A549 (cell line): ENCODE data around the gene CCDC185. TPM values are rescaled to one million over a fixed set of nuclear protein-coding genes. Genes with fewer than 3 reads are reported as not detected.

Source experiments
- ATAC-seq, 2 experiments: fragments of 200-7000 bp in 1 of 2; fragments of >200 bp in 1 of 2; cut with Nextera tagmentation in 1 of 2; cut with Tn5 transposase in 1 of 2; 3 replicates each; pipeline versions ENCODE4 v1.8.0 to v1.9.1; 2018 to 2020; ENCODE audit warnings: mild to moderate bottlenecking in 1 of 2, moderate library complexity in 1 of 2
- CTCF ChIA-PET: fragments of 300-600 bp; sonication (Branson Sonifier 250); formaldehyde crosslinking; extraction: SDS; loops from one replicate; lab custom pipeline; 2021; ENCODE audit warnings: antibody characterized with exemption, inconsistent platforms; lab: Yijun Ruan, JAX
- POLR2A ChIA-PET: fragments of 350-600 bp; formaldehyde crosslinking; extraction: SDS; loops from one replicate; lab custom pipeline; 2021; ENCODE audit warnings: antibody characterized with exemption, inconsistent platforms; lab: Yijun Ruan, JAX
- DNase-seq, 2 experiments: peaks; one replicate each; pipeline versions ENCODE4 v3.0.0 to v3.0.0-alpha.2; 2011 to 2016; ENCODE audit warnings: low read depth in 1 of 2, low spot score in 1 of 2
- FAIRE-seq: peaks from 2 replicates; lab custom pipeline; 2011; peaks lifted over from hg19 to GRCh38; lab: Jason Lieb, UNC
- H3K27ac ChIP-seq, 2 experiments: fragments of >200 bp; sonication (Bioruptor Twin); formaldehyde crosslinking; 3 replicates each; pipeline ENCODE4 v1.5.1; 2016 to 2017
- H3K4me1 ChIP-seq: fragments of >200 bp; sonication (Bioruptor Twin); formaldehyde crosslinking; 3 replicates; pipeline ENCODE4 v1.6.1; 2016
- H3K4me2 ChIP-seq: fragments of >200 bp; sonication (Bioruptor Twin); formaldehyde crosslinking; 3 replicates; pipeline ENCODE4 v1.6.1; 2016
- H3K4me3 ChIP-seq: fragments of >200 bp; sonication (Bioruptor Twin); formaldehyde crosslinking; 3 replicates; pipeline ENCODE4 v1.5.1; 2016
- H3K9me3 ChIP-seq: fragments of >200 bp; sonication (Bioruptor Twin); formaldehyde crosslinking; 3 replicates; pipeline ENCODE4 v1.6.1; 2016
- CBX8 ChIP-seq: fragments of 200-600 bp; sonication (generic); IDR thresholded peaks from 2 replicates; pipeline ENCODE4 v1.6.1; 2016
- CEBPB ChIP-seq, 2 experiments: fragments of >200 bp in 1 of 2; sonication (Bioruptor Twin) in 1 of 2; formaldehyde crosslinking in 1 of 2; IDR thresholded peaks; 2 replicates each; pipeline ENCODE4 v1.6.1; 2012 to 2016
- CTCF ChIP-seq: fragments of >200 bp; sonication (Bioruptor Twin); formaldehyde crosslinking; IDR thresholded peaks from 3 replicates; pipeline ENCODE4 v1.5.1; 2016
- EHF ChIP-seq: fragments of 250-450 bp; sonication (Bioruptor Pico); IDR thresholded peaks from 2 replicates; pipeline ENCODE4 v1.5.0; 2020; ENCODE audit warnings: mild to moderate bottlenecking
- ELK1 ChIP-seq: fragments of 150-350 bp; IDR thresholded peaks from 2 replicates; pipeline ENCODE4 v1.6.1; 2014; ENCODE audit warnings: low read depth, mild to moderate bottlenecking, low read length
- EP300 ChIP-seq, 2 experiments: fragments of >200 bp; sonication (Bioruptor Twin); formaldehyde crosslinking; IDR thresholded peaks; 2 replicates in 1 of 2; 3 replicates in 1 of 2; pipeline ENCODE4 v1.6.1; 2016 to 2017
- ESRRA ChIP-seq: fragments of 150-350 bp; IDR thresholded peaks from 2 replicates; pipeline ENCODE4 v1.6.1; 2014; ENCODE audit warnings: mild to moderate bottlenecking, low read length, borderline replicate concordance
- FOSL2 ChIP-seq, 2 experiments: fragments of 450-650 bp in 1 of 2; fragments of >200 bp in 1 of 2; sonication (Bioruptor Twin) in 1 of 2; formaldehyde crosslinking; IDR thresholded peaks; 2 replicates each; pipeline versions ENCODE4 v1.5.0 to v1.6.1; 2016 to 2020; ENCODE audit warnings: mild to moderate bottlenecking in 1 of 2, moderate library complexity in 1 of 2
- HDAC2 ChIP-seq: fragments of 200-600 bp; sonication (generic); IDR thresholded peaks from 2 replicates; pipeline ENCODE4 v1.6.1; 2016
- HOXA7 ChIP-seq: fragments of 250-450 bp; sonication (Bioruptor Pico); IDR thresholded peaks from 2 replicates; pipeline ENCODE4 v1.5.0; 2020; ENCODE audit warnings: mild to moderate bottlenecking, moderate library complexity
- HOXB5 ChIP-seq: fragments of 250-450 bp; sonication (Bioruptor Pico); IDR thresholded peaks from 2 replicates; pipeline ENCODE4 v1.5.0; 2020; ENCODE audit warnings: mild to moderate bottlenecking, moderate library complexity
- JUN ChIP-seq, 2 experiments: fragments of >200 bp; sonication (Bioruptor Twin); formaldehyde crosslinking; IDR thresholded peaks; 2 replicates in 1 of 2; 3 replicates in 1 of 2; pipeline ENCODE4 v1.6.1; 2016 to 2017
- JUNB ChIP-seq: fragments of >200 bp; sonication (Bioruptor Twin); formaldehyde crosslinking; IDR thresholded peaks from 2 replicates; pipeline ENCODE4 v1.6.1; 2016
- KDM1A ChIP-seq: fragments of 200-600 bp; sonication (generic); IDR thresholded peaks from 2 replicates; pipeline ENCODE4 v1.6.1; 2016; ENCODE audit warnings: low read depth, mild to moderate bottlenecking
- MAFK ChIP-seq: fragments of 450-650 bp; IDR thresholded peaks from 2 replicates; pipeline ENCODE4 v1.6.1; 2014; ENCODE audit not compliant: partially characterized antibody
- NPAS2 ChIP-seq: fragments of 250-450 bp; sonication (Bioruptor Pico); IDR thresholded peaks from 2 replicates; pipeline ENCODE4 v1.8.0; 2022; ENCODE audit warnings: mild to moderate bottlenecking, moderate library complexity, borderline replicate concordance
- PBX3 ChIP-seq: IDR thresholded peaks from 2 replicates; pipeline ENCODE4 v1.6.1; 2012
- POLR2AphosphoS2 ChIP-seq: conservative IDR thresholded peaks from 2 replicates; pipeline ENCODE4 v1.6.1; 2012; ENCODE audit warnings: low read length, improper control_type of control experiment, inconsistent platforms
- RAD21 ChIP-seq, 2 experiments: fragments of >200 bp in 1 of 2; sonication (Bioruptor Twin) in 1 of 2; formaldehyde crosslinking in 1 of 2; IDR thresholded peaks in 1 of 2; conservative IDR thresholded peaks in 1 of 2; 2 replicates in 1 of 2; 3 replicates in 1 of 2; pipeline ENCODE4 v1.6.1; 2012 to 2018; ENCODE audit warnings: inconsistent platforms in 1 of 2
- RNF2 ChIP-seq: fragments of 200-600 bp; sonication (generic); IDR thresholded peaks from 2 replicates; pipeline ENCODE4 v1.6.1; 2016; ENCODE audit warnings: low read depth, mild to moderate bottlenecking, antibody characterized with exemption, moderate library complexity, borderline replicate concordance
- TP53 ChIP-seq: fragments of 250-450 bp; sonication (Bioruptor Pico); IDR thresholded peaks from 2 replicates; pipeline ENCODE4 v1.5.0; 2021; ENCODE audit warnings: mild to moderate bottlenecking, moderate library complexity
- ZSCAN20 ChIP-seq: fragments of 250-450 bp; sonication (Bioruptor Pico); IDR thresholded peaks from 2 replicates; pipeline ENCODE4 v1.8.0; 2022; ENCODE audit warnings: mild to moderate bottlenecking, moderate library complexity
- WGBS: methylation state at CpG from one replicate; pipeline ENCODE4 v1.1.6; 2017; ENCODE audit errors: missing lambda C conversion rate; 5-methylcytosine and 5-hydroxymethylcytosine counted together
- polyA plus RNA-seq, 4 experiments: library from polyadenylated mRNA; depleted of rRNA in 3 of 4; stranded (reverse); fragments of >200 nt; fragmentation: RNase III in 1 of 4; extraction: RNeasy Plus Mini Kit Qiagen cat#74134 plus additional on column Dnase treatment in 1 of 4; gene quantifications; 2 replicates in 3 of 4; 3 replicates in 1 of 4; pipeline ENCODE4 v1.2.3, GENCODE V29; 2011 to 2017
- TF ChIP-seq, protein P1 (sequence below): IDR thresholded peaks from 2 replicates; pipeline ENCODE4 v1.6.1; 2012
- TF ChIP-seq, protein P2 (sequence below): fragments of >200 bp; sonication (Bioruptor Twin); formaldehyde crosslinking; IDR thresholded peaks from 2 replicates; pipeline ENCODE4 v1.6.1; 2016
- TF ChIP-seq, protein P3 (sequence below): fragments of 450-650 bp; IDR thresholded peaks from 2 replicates; pipeline ENCODE4 v1.6.1; 2014; ENCODE audit warnings: antibody characterized with exemption

The CCDC185 gene
- polyA plus RNA-seq, 2 of the 4 experiments (the other 2 are of a cell fraction) = 0.04 TPM; not detected in 1

GRCh38 chr1:223401873-223402789, 8.9 kb downstream of the CCDC185 start:
- DNase-seq = peak; percentile 17 to 47
- ChIA-PET CTCF (interaction anchor here (1.0 kb wide), 1 partner anchor 13 kb away, joined by 3 read pairs; no protein-coding TSS in a partner anchor), POLR2A (no interaction called here)
- TF ChIP-seq HOXB5 (CRISPR knock-in tag) (no peak), MAFK (no peak), ELK1 (no peak), PBX3 (no peak), POLR2AphosphoS2 (no peak), ESRRA (no peak), CEBPB (IDR thresholded peaks at IDR 0.05) (no peak), KDM1A (no peak), FOSL2 (IDR thresholded peaks at IDR 0.05) (peak; percentile 40; the same call in 1 of the 2 replicates), FOSL2 (CRISPR knock-in tag; IDR thresholded peaks at IDR 0.05) (peak; percentile 60), NPAS2 (CRISPR knock-in tag) (no peak), JUNB (peak; percentile 31; the same call in 1 of the 2 replicates), CTCF (no peak), EP300 (IDR thresholded peaks at IDR 0.05) (no peak), JUN (IDR thresholded peaks at IDR 0.05) (no peak), RNF2 (no peak), RAD21 (conservative IDR thresholded peaks at IDR 0.05 in 1 of 2, IDR thresholded peaks at IDR 0.05 in 1 of 2) (no peak), TP53 (CRISPR knock-in tag) (no peak)
- Histone ChIP-seq H3K9me3 (no peaks in the 10 kb centered on the region), H3K4me3 (no peak overlapping the region), H3K27ac (peak overlapping the region; percentile 12 to 58; a peak in 3 of 6 replicates), H3K4me2 (peak overlapping the region; percentile 16), H3K4me1 (peaks cover 12% of the 10 kb centered on the region)
- ATAC-seq = peak in 1 of 2 experiments; percentile 41; a peak in 1 of 6 replicates
- 36% methylated on average over 2 of the region's 2 CpGs for WGBS
- no peak for FAIRE-seq

DNA sequence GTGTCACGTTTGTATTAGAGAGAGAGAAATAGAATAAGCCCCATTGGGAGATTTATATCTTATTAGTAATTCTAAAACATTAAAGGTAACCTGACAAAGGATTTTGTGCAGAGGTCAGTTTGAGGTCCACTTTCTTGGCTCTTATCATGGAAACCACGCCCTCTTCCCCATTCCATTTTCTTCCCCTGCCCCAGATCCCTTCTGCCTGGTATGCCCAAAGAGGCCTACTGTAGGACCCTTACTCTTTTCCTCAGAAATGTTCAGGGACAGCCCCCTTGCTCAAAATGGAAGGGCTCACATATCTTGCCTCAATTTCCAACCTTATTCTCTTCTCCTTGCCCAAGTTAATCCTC, 9.6 kb downstream of the CCDC185 start:
- TF ChIP-seq, protein P1, sequence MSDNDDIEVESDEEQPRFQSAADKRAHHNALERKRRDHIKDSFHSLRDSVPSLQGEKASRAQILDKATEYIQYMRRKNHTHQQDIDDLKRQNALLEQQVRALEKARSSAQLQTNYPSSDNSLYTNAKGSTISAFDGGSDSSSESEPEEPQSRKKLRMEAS = no peak
- TF ChIP-seq CTCF = no peak
- TF ChIP-seq EHF = no peak
- TF ChIP-seq, protein P2, sequence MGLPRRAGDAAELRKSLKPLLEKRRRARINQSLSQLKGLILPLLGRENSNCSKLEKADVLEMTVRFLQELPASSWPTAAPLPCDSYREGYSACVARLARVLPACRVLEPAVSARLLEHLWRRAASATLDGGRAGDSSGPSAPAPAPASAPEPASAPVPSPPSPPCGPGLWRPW = no peak
- TF ChIP-seq, protein P3, sequence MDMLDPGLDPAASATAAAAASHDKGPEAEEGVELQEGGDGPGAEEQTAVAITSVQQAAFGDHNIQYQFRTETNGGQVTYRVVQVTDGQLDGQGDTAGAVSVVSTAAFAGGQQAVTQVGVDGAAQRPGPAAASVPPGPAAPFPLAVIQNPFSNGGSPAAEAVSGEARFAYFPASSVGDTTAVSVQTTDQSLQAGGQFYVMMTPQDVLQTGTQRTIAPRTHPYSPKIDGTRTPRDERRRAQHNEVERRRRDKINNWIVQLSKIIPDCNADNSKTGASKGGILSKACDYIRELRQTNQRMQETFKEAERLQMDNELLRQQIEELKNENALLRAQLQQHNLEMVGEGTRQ = no peak
- TF ChIP-seq TP53 (CRISPR knock-in tag) = no peak
- no peak for TF ChIP-seq HOXA7 (CRISPR knock-in tag)
- no peak for TF ChIP-seq CBX8
- TF ChIP-seq HDAC2 = no peak
- no peak for TF ChIP-seq ZSCAN20 (CRISPR knock-in tag)
- no peak for TF ChIP-seq FOSL2 (IDR thresholded peaks at IDR 0.05)
- no peak for TF ChIP-seq FOSL2 (CRISPR knock-in tag; IDR thresholded peaks at IDR 0.05)
- no peak for TF ChIP-seq ESRRA
- WGBS = 17% methylated on average over 2 of the region's 2 CpGs
- ChIA-PET POLR2A (no interaction called here), CTCF (no interaction called here)
- peak overlapping the region; percentile 18 to 72; a peak in 4 of 6 replicates for H3K27ac ChIP-seq
- peak overlapping the region; percentile 16 for H3K4me2 ChIP-seq
- no peak for FAIRE-seq
- H3K4me1 ChIP-seq = peaks cover 12% of the 10 kb centered on the region
- H3K9me3 ChIP-seq = no peaks in the 10 kb centered on the region
- no peak for DNase-seq
- H3K4me3 ChIP-seq = no peak overlapping the region
- no peak for ATAC-seq
